Sigmoid colon (tissue), 4 donors: Measurements from ENCODE around the gene RFC2.

ENCODE experiments used
- EP300 ChIP-seq, 4 donors: sonication (generic); formaldehyde crosslinking; IDR thresholded peaks; one replicate each; pipeline ENCODE4 v1.6.1; 2017; ENCODE audit warnings: antibody characterized with exemption in 4 of 4
- POLR2A ChIP-seq, 2 donors: fragments of 450-650 bp; IDR thresholded peaks; one replicate each; pipeline ENCODE4 v1.6.1; 2016; ENCODE audit warnings: antibody characterized with exemption in 2 of 2, mild to moderate bottlenecking in 2 of 2, moderate library complexity in 2 of 2
- TF ChIP-seq, protein P1 (sequence below), 4 experiments: fragments of 450-650 bp in 3 of 4; fragments of 200-600 bp in 1 of 4; IDR thresholded peaks; one replicate each; pipeline ENCODE4 v1.5.1; 2016 to 2019; ENCODE audit warnings: antibody characterized with exemption in 4 of 4, mild to moderate bottlenecking in 3 of 4, moderate library complexity in 2 of 4

DNA sequence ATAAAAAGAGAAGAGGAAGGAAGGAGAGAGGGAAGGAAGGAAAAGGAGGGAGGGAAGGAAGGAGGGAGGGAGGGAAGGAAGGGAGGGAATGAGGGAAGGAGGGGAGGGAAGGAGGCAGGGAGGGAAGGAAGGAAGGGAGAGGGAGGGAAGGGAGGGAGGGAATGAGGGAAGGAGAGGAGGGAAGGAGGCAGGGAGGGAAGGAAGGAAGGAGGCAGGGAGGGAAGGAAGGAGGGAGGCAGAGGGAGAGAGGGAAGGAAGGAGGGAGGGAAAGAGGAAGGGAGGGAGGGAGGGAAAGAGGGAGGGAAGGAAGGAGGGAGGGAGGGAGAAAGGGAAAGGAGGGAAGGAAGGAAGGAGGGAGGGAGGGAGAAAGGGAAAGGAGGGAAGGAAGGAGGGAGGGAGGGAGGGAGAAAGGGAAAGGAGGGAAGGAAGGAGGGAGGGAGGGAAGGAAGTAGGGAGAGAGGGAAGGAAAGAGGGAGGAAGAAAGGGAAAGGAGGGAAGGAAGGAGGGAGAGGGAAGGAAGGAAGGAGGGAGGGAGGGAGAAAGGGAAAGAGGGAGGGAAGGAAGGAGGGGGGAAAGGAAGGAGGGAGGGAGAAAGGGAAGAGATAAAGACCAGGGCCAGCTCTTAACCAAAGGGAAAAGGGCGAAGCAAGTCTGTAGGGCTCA is 50.1 kb downstream of the RFC2 start:
- TF ChIP-seq, protein P1, sequence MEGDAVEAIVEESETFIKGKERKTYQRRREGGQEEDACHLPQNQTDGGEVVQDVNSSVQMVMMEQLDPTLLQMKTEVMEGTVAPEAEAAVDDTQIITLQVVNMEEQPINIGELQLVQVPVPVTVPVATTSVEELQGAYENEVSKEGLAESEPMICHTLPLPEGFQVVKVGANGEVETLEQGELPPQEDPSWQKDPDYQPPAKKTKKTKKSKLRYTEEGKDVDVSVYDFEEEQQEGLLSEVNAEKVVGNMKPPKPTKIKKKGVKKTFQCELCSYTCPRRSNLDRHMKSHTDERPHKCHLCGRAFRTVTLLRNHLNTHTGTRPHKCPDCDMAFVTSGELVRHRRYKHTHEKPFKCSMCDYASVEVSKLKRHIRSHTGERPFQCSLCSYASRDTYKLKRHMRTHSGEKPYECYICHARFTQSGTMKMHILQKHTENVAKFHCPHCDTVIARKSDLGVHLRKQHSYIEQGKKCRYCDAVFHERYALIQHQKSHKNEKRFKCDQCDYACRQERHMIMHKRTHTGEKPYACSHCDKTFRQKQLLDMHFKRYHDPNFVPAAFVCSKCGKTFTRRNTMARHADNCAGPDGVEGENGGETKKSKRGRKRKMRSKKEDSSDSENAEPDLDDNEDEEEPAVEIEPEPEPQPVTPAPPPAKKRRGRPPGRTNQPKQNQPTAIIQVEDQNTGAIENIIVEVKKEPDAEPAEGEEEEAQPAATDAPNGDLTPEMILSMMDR (IDR thresholded peaks at IDR 0.05) = no peak
- no peak for TF ChIP-seq POLR2A (IDR thresholded peaks at IDR 0.05)
- no peak for TF ChIP-seq EP300 (IDR thresholded peaks at IDR 0.05)
